Measurements from ENCODE around the gene NHSL2. TPM values are rescaled to one million over a fixed set of nuclear protein-coding genes. Genes with fewer than 3 reads are reported as not detected.

The NHSL2 gene
- total RNA-seq, 1 donor from 2014 or later, result 57.6 TPM

DNA sequence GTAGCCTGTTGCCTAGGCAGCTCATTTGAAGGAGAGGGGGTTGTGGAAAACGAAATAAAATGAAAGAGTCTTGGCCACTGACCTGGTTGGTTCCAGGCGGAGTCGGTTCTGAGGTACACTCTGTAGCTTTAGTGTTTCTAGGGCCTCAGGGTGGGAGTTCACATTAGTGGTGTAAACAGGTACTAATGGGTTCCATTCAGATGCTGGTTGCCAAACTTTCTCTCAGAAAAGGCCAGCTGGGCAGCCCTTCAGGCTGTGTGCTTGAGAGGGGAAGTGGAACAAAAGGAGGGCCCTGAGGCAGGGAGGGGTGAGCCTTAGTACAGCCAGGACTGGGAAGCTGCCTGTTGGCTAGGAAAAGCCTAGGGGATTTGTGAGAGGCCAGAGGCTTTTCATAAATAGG lies 24.8 kb downstream of the NHSL2 start:
- H3K27me3 Mint-ChIP-seq (ENCODE audit: unreplicated experiment), result peaks cover 5% of the 10 kb centered on the region
- no peaks in the 10 kb centered on the region for H3K36me3 Mint-ChIP-seq (ENCODE audit: low read depth, unreplicated experiment)
- DNase-seq (ENCODE audit: low spot score), result no peak
- H3K4me3 Mint-ChIP-seq (ENCODE audit: unreplicated experiment), result no peak overlapping the region
- H3K27ac Mint-ChIP-seq (ENCODE audit: unreplicated experiment), result no peak overlapping the region
- TF ChIP-seq CTCF (IDR thresholded peaks at IDR 0.05; ENCODE audit: unreplicated experiment), result no peak
- H3K9me3 Mint-ChIP-seq (ENCODE audit: unreplicated experiment), result no peaks in the 10 kb centered on the region
- peaks cover 30% of the 10 kb centered on the region for H3K4me1 Mint-ChIP-seq (ENCODE audit: unreplicated experiment)

DNA sequence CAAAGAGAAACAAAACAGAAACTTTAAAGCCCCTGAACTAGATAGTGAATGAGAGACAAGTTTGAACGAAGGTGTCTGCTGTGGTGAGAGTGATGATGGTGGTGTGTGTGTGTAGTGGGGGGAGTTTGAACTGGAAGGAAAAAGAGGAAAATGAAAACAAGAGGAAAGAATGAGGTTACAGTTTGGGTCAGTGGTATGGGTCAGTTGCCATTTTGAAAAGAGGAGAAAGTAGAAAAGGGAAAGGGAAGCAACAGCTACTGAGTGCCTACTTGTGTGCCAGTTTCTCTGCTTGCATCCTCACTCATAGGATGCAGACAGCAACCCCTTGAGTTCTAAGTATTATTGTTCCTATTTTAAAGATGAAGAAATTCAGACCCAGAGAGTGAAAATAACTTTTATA lies 26.0 kb downstream of the NHSL2 start:
- peaks cover 5% of the 10 kb centered on the region for H3K27me3 Mint-ChIP-seq (ENCODE audit: unreplicated experiment)

GRCh38 chrX:71938371-71938770 lies 27.7 kb downstream of the NHSL2 start:
- TF ChIP-seq CTCF (IDR thresholded peaks at IDR 0.05; ENCODE audit: unreplicated experiment), result no peak

More for the DNA sequence above, 26.0 kb downstream of the NHSL2 start:
- Mint-ChIP-seq H3K4me3 (ENCODE audit: unreplicated experiment) (no peak overlapping the region), H3K9me3 (ENCODE audit: unreplicated experiment) (no peaks in the 10 kb centered on the region), H3K27ac (ENCODE audit: unreplicated experiment) (peak overlapping the region; percentile 52), H3K36me3 (ENCODE audit: low read depth, unreplicated experiment) (no peaks in the 10 kb centered on the region), H3K4me1 (ENCODE audit: unreplicated experiment) (peaks cover 30% of the 10 kb centered on the region)
- DNase-seq (ENCODE audit: low spot score), result no peak
- TF ChIP-seq CTCF (IDR thresholded peaks at IDR 0.05; ENCODE audit: unreplicated experiment), result no peak

GRCh38 chrX:71941145-71941544 lies 30.5 kb downstream of the NHSL2 start:
- DNase-seq (ENCODE audit: low spot score), result no peak

More at GRCh38 chrX:71938371-71938770, 27.7 kb downstream of the NHSL2 start:
- DNase-seq (ENCODE audit: low spot score), result no peak
- no peak overlapping the region for H3K4me3 Mint-ChIP-seq (ENCODE audit: unreplicated experiment)
- no peaks in the 10 kb centered on the region for H3K9me3 Mint-ChIP-seq (ENCODE audit: unreplicated experiment)
- H3K27me3 Mint-ChIP-seq (ENCODE audit: unreplicated experiment), result peaks cover 5% of the 10 kb centered on the region
- no peaks in the 10 kb centered on the region for H3K36me3 Mint-ChIP-seq (ENCODE audit: low read depth, unreplicated experiment)
- peaks cover 37% of the 10 kb centered on the region for H3K4me1 Mint-ChIP-seq (ENCODE audit: unreplicated experiment)
- no peak overlapping the region for H3K27ac Mint-ChIP-seq (ENCODE audit: unreplicated experiment)

GRCh38 chrX:71941776-71942175 lies 31.1 kb downstream of the NHSL2 start:
- no peak for DNase-seq (ENCODE audit: low spot score)
- no peak overlapping the region for H3K4me3 Mint-ChIP-seq (ENCODE audit: unreplicated experiment)
- peaks cover 14% of the 10 kb centered on the region for H3K4me1 Mint-ChIP-seq (ENCODE audit: unreplicated experiment)
- no peak overlapping the region for H3K27ac Mint-ChIP-seq (ENCODE audit: unreplicated experiment)
- no peaks in the 10 kb centered on the region for H3K9me3 Mint-ChIP-seq (ENCODE audit: unreplicated experiment)
- no peaks in the 10 kb centered on the region for H3K36me3 Mint-ChIP-seq (ENCODE audit: low read depth, unreplicated experiment)
- no peak for TF ChIP-seq CTCF (IDR thresholded peaks at IDR 0.05; ENCODE audit: unreplicated experiment)
- peaks cover 6% of the 10 kb centered on the region for H3K27me3 Mint-ChIP-seq (ENCODE audit: unreplicated experiment)

More at GRCh38 chrX:71941145-71941544, 30.5 kb downstream of the NHSL2 start:
- Mint-ChIP-seq H3K4me1 (ENCODE audit: unreplicated experiment) (peaks cover 18% of the 10 kb centered on the region), H3K27me3 (ENCODE audit: unreplicated experiment) (peaks cover 6% of the 10 kb centered on the region), H3K27ac (ENCODE audit: unreplicated experiment) (no peak overlapping the region), H3K9me3 (ENCODE audit: unreplicated experiment) (no peaks in the 10 kb centered on the region), H3K36me3 (ENCODE audit: low read depth, unreplicated experiment) (no peaks in the 10 kb centered on the region), H3K4me3 (ENCODE audit: unreplicated experiment) (no peak overlapping the region)
- no peak for TF ChIP-seq CTCF (IDR thresholded peaks at IDR 0.05; ENCODE audit: unreplicated experiment)

Measured in endothelial cell (in vitro differentiated cells).